ENCODE measurements around the gene SORCS2.

DNA sequence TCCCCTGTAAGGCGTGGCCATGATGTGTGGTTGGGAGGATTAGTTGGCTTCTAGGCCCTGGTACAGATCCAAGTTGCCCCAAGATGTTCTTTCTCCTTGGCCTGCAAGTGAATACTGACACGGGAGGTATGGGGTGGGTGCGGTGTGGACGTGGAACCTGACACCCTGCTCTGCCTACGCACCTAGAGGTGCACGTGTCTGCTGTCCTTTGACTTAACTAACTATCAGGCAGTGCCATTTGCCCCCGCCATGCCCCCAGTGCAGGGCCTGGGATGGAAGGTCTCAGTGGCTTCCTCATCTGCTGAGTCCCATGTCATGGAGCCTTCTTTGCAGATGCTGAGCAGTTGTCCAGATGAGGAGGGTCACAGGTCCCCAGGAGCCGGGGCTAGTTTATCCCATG, 151.6 kb downstream of the SORCS2 start:
- TF ChIP-seq, protein P1, sequence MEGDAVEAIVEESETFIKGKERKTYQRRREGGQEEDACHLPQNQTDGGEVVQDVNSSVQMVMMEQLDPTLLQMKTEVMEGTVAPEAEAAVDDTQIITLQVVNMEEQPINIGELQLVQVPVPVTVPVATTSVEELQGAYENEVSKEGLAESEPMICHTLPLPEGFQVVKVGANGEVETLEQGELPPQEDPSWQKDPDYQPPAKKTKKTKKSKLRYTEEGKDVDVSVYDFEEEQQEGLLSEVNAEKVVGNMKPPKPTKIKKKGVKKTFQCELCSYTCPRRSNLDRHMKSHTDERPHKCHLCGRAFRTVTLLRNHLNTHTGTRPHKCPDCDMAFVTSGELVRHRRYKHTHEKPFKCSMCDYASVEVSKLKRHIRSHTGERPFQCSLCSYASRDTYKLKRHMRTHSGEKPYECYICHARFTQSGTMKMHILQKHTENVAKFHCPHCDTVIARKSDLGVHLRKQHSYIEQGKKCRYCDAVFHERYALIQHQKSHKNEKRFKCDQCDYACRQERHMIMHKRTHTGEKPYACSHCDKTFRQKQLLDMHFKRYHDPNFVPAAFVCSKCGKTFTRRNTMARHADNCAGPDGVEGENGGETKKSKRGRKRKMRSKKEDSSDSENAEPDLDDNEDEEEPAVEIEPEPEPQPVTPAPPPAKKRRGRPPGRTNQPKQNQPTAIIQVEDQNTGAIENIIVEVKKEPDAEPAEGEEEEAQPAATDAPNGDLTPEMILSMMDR (IDR thresholded peaks at IDR 0.05) = no peak
- TF ChIP-seq EZH2 (IDR thresholded peaks at IDR 0.05; ENCODE audit: borderline replicate concordance, insufficient read depth, low read depth, low read length, poor library complexity, severe bottlenecking) = no peak
